Tibial nerve (tissue), 4 donors: Measurements from ENCODE around the gene CCDC57. TPM values are rescaled to one million over a fixed set of nuclear protein-coding genes. Genes with fewer than 3 reads are reported as not detected.

Experiments
- DNase-seq, 2 donors: peaks; one replicate each; pipeline ENCODE4 v3.0.0-alpha.2; 2019; ENCODE audit warnings: low spot score in 2 of 2
- H3K27ac ChIP-seq, 4 donors: fragments of 200-600 bp; sonication (generic) in 3 of 4; one replicate each; pipeline ENCODE4 v1.5.1; 2017 to 2019; ENCODE audit warnings: mild to moderate bottlenecking in 1 of 4
- H3K27me3 ChIP-seq, 2 donors: fragments of 200-600 bp; sonication (generic) in 1 of 2; one replicate each; pipeline versions ENCODE4 v1.5.1 to v1.6.0; 2017 to 2019
- H3K36me3 ChIP-seq, 3 donors: fragments of 200-600 bp; sonication (generic); one replicate each; pipeline ENCODE4 v1.5.1; 2018 to 2019
- H3K4me1 ChIP-seq, 4 donors: fragments of 200-600 bp; sonication (generic) in 3 of 4; one replicate each; pipeline ENCODE4 v1.5.1; 2017 to 2019
- H3K4me3 ChIP-seq, 4 donors: fragments of 200-600 bp; sonication (generic) in 3 of 4; one replicate each; pipeline ENCODE4 v1.5.1; 2017 to 2019; ENCODE audit warnings: mild to moderate bottlenecking in 1 of 4, moderate library complexity in 1 of 4
- H3K9me3 ChIP-seq, 4 donors: fragments of 200-600 bp; sonication (generic) in 3 of 4; one replicate each; pipeline ENCODE4 v1.5.1; 2017 to 2019
- CTCF ChIP-seq, 5 experiments: fragments of 200-600 bp in 3 of 5; fragments of 450-650 bp in 2 of 5; sonication (generic) in 3 of 5; IDR thresholded peaks; one replicate each; pipeline ENCODE4 v1.5.1; 2016 to 2019; ENCODE audit warnings: antibody characterized with exemption in 5 of 5, mild to moderate bottlenecking in 3 of 5, moderate library complexity in 2 of 5
- EP300 ChIP-seq, 2 donors: sonication (generic); formaldehyde crosslinking; IDR thresholded peaks; one replicate each; pipeline ENCODE4 v1.6.1; 2017; ENCODE audit warnings: antibody characterized with exemption in 2 of 2, mild to moderate bottlenecking in 1 of 2
- POLR2A ChIP-seq, 2 donors: fragments of 450-650 bp; IDR thresholded peaks; one replicate each; pipeline ENCODE4 v1.6.1; 2017; ENCODE audit warnings: antibody characterized with exemption in 2 of 2, mild to moderate bottlenecking in 2 of 2, moderate library complexity in 2 of 2
- WGBS, 2 donors: methylation state at CpG; one replicate each; pipeline ENCODE4 v1.1.5; 2018; 5-methylcytosine and 5-hydroxymethylcytosine counted together
- total RNA-seq, 4 donors: library from RNA; depleted of rRNA; stranded (reverse); fragments of >200 nt; gene quantifications; one replicate each; pipeline ENCODE4 v1.1.0, GENCODE V29; 2016

Gene CCDC57
- total RNA-seq, 4 donors from 2014 or later, result 33.5 to 91.2 (median 47.9) TPM

DNA sequence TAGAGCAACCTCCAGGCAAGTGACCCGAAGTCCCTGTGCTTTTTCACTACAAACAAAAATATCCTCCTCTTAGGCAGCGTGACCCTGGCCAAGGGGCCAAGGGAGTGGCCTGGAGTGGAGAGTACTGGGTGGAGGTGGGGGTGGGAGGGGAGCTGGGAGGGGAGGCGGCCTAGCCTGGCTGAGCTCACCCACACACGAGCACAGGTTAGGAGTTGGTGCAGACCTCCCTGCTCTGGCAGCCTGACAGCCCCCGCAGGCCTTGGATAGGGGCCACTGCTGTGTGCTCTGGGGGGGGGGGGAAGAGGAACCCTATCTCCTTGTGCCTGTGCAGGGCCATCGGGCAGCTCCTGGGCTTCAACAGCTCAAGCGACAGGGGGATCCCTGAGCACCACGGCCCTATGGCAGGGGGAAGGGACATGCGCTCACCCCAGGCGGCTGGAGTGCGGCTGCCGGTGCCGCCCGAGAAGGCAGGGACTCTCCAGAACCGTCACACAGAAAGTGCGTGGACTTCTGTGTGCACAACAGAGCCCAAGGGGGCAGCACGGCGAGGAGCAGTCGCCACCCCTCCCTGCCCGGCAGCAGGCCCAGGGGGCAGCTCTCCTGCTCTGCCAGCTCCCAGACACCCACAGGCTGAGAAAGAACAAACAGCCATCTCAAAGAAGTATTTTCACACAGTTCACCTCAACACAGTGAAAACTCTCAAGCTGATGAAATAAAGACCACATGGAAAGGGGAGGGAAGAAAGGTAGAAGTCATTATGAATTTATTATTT, 29.5 kb upstream of the CCDC57 start:
- peaks cover 24 to 95% (median 76%) of the 10 kb centered on the region in 4 donors for H3K4me1 ChIP-seq
- no peaks in the 10 kb centered on the region for H3K9me3 ChIP-seq
- WGBS, 2 donors, result 16 to 21% methylated on average over 19 of the region's 20 CpGs
- H3K4me3 ChIP-seq, result peak overlapping the region in 1 of 4 donors; percentile 10
- H3K27ac ChIP-seq, result peak overlapping the region; percentile 70 to 91 (median 82)
- no peaks in the 10 kb centered on the region for H3K27me3 ChIP-seq
- DNase-seq, result no peak
- no peak for TF ChIP-seq POLR2A (IDR thresholded peaks at IDR 0.05)
- peak in 1 of 2 donors; percentile 0 for TF ChIP-seq EP300 (IDR thresholded peaks at IDR 0.05)
- peaks cover 4 to 63% (median 30%) of the 10 kb centered on the region in 3 donors for H3K36me3 ChIP-seq

- TF ChIP-seq POLR2A (IDR thresholded peaks at IDR 0.05), result peak in 1 of 2 donors; percentile 11
- TF ChIP-seq EP300 (IDR thresholded peaks at IDR 0.05), result peak in 1 of 2 donors; percentile 59
- TF ChIP-seq CTCF (IDR thresholded peaks at IDR 0.05), result no peak
- H3K4me1 ChIP-seq, result peaks cover 24 to 95% (median 73%) of the 10 kb centered on the region in 4 donors
- peaks cover 4 to 61% (median 30%) of the 10 kb centered on the region in 3 donors for H3K36me3 ChIP-seq
- peak overlapping the region in 1 of 4 donors; percentile 10 for H3K4me3 ChIP-seq
- no peaks in the 10 kb centered on the region for H3K27me3 ChIP-seq
- peak overlapping the region; percentile 70 to 91 (median 82) for H3K27ac ChIP-seq
- peak; percentile 59 to 67 for DNase-seq
- WGBS, 2 donors, result 33 to 39% methylated on average over 22 to 24 of the region's 27 CpGs
- H3K9me3 ChIP-seq, result no peaks in the 10 kb centered on the region
Observed at GRCh38 chr17:82241183-82241925, 28.7 kb upstream of the CCDC57 start.

GRCh38 chr17:82240506-82241182, 28.0 kb upstream of the CCDC57 start:
- Histone ChIP-seq H3K9me3 (no peaks in the 10 kb centered on the region), H3K4me1 (peaks cover 21 to 95% (median 73%) of the 10 kb centered on the region in 4 donors), H3K4me3 (no peak overlapping the region), H3K36me3 (peaks cover 0 to 54% (median 23%) of the 10 kb centered on the region in 3 donors), H3K27ac (peak overlapping the region; percentile 70 to 91 (median 82)), H3K27me3 (no peaks in the 10 kb centered on the region)
- WGBS, 2 donors, result 49 to 67% methylated on average over 16 of the region's 20 CpGs
- TF ChIP-seq POLR2A (IDR thresholded peaks at IDR 0.05), result no peak
- TF ChIP-seq CTCF (IDR thresholded peaks at IDR 0.05), result no peak
- TF ChIP-seq EP300 (IDR thresholded peaks at IDR 0.05), result no peak
- no peak for DNase-seq

- peak overlapping the region; percentile 70 to 91 (median 82) for H3K27ac ChIP-seq
- no peak for DNase-seq
Observed at GRCh38 chr17:82239926-82240505, 27.4 kb upstream of the CCDC57 start.

More at GRCh38 chr17:82239926-82240505, 27.4 kb upstream of the CCDC57 start:
- no peaks in the 10 kb centered on the region for H3K9me3 ChIP-seq
- no peak for TF ChIP-seq POLR2A (IDR thresholded peaks at IDR 0.05)
- TF ChIP-seq EP300 (IDR thresholded peaks at IDR 0.05), result no peak
- TF ChIP-seq CTCF (IDR thresholded peaks at IDR 0.05), result no peak
- 72 to 79% methylated on average over 11 to 21 of the region's 22 CpGs for WGBS, 2 donors
- peaks cover 21 to 97% (median 78%) of the 10 kb centered on the region in 4 donors for H3K4me1 ChIP-seq
- peaks cover 0 to 47% (median 17%) of the 10 kb centered on the region in 3 donors for H3K36me3 ChIP-seq
- no peaks in the 10 kb centered on the region for H3K27me3 ChIP-seq
- no peak overlapping the region for H3K4me3 ChIP-seq
